Activated CD8-positive, alpha-beta T cell treated with anti-CD3 and anti-CD28 coated beads for 36 hours (primary cell): ENCODE data around the gene PSEN1. TPM values are rescaled to one million over a fixed set of nuclear protein-coding genes. Genes with fewer than 3 reads are reported as not detected.
"Not testable (repeated sequence)": the region's sequence is repeated elsewhere in the genome, so short reads cannot be mapped to it uniquely, and the experiment has no call there.

Experiments used
- ATAC-seq: fragments of 200-7000 bp; cut with Tn5 transposase; one replicate; pipeline ENCODE4 v1.10.0; 2021; ENCODE audit warnings: mild to moderate bottlenecking, moderate library complexity
- CTCF ChIA-PET: fragments of 350-600 bp; sonication (Branson Sonifier 250); formaldehyde crosslinking; loops from one replicate; lab custom pipeline; 2021; ENCODE audit warnings: antibody characterized with exemption; lab: Charles Lee
- POLR2A ChIA-PET: fragments of 350-600 bp; sonication (Branson Sonifier 250); formaldehyde crosslinking; loops from one replicate; lab custom pipeline; 2021; ENCODE audit warnings: antibody characterized with exemption; lab: Charles Lee
- DNase-seq: peaks from one replicate; pipeline ENCODE4 v3.0.0-alpha.2; 2020
- H3K27ac Mint-ChIP-seq: one replicate; pipeline ENCODE4 v1.8.0; 2021; ENCODE audit warnings: mild to moderate bottlenecking, mixed read lengths
- H3K27me3 Mint-ChIP-seq: one replicate; pipeline ENCODE4 v1.8.0; 2021; ENCODE audit warnings: mixed read lengths
- H3K36me3 Mint-ChIP-seq: one replicate; pipeline ENCODE4 v1.8.0; 2021; ENCODE audit warnings: low read depth, mixed read lengths
- H3K4me1 Mint-ChIP-seq: one replicate; pipeline ENCODE4 v1.8.0; 2021; ENCODE audit warnings: low read depth, mixed read lengths
- H3K4me3 Mint-ChIP-seq: one replicate; pipeline ENCODE4 v1.8.0; 2021; ENCODE audit warnings: mild to moderate bottlenecking, moderate library complexity, mixed read lengths
- H3K9me3 Mint-ChIP-seq: one replicate; pipeline ENCODE4 v1.8.0; 2021; ENCODE audit warnings: mixed read lengths
- CTCF ChIP-seq: fragments of 200-600 bp; IDR thresholded peaks from one replicate; pipeline ENCODE4 v1.8.0; 2022; ENCODE audit warnings: antibody characterized with exemption, mild to moderate bottlenecking
- intact Hi-C: fragments of 100-400 bp; cut with micrococcal nuclease; formaldehyde crosslinking; loops from one replicate; pipeline ENCODE4 v1.10.0; 2022
- total RNA-seq, 2 experiments: library from RNA; stranded (reverse); gene quantifications; one replicate each; pipeline ENCODE4 v1.2.3, GENCODE V29; 2021

Gene PSEN1
- total RNA-seq, 2 experiments from 2014 or later, result 23.1 to 23.2 TPM

- DNase-seq (no peak), ATAC-seq (no peak)
- Mint-ChIP-seq H3K9me3 (no peaks in the 10 kb centered on the region), H3K4me3 (no peak overlapping the region), H3K27ac (no peak overlapping the region), H3K27me3 (no peaks in the 10 kb centered on the region), H3K36me3 (peaks cover 17% of the 10 kb centered on the region), H3K4me1 (no peaks in the 10 kb centered on the region)
- intact Hi-C loops, result no loop called here
- ChIA-PET CTCF (no interaction called here), POLR2A (no interaction called here)
- TF ChIP-seq CTCF, result no peak
These were observed 52.2 kb downstream of the PSEN1 start for GRCh38 chr14:73188501-73188911.

GRCh38 chr14:73189651-73190050 lies 53.3 kb downstream of the PSEN1 start:
- intact Hi-C loops, result no loop called here
- ChIA-PET POLR2A (no interaction called here), CTCF (interaction anchor here (0.9 kb wide), 1 partner anchor 16 kb away, joined by 3 read pairs; no protein-coding TSS in a partner anchor)
- H3K9me3 Mint-ChIP-seq, result no peaks in the 10 kb centered on the region
- no peak overlapping the region for H3K27ac Mint-ChIP-seq
- peaks cover 21% of the 10 kb centered on the region for H3K36me3 Mint-ChIP-seq
- no peak overlapping the region for H3K4me3 Mint-ChIP-seq
- ATAC-seq, result no peak
- no peak for DNase-seq
- no peaks in the 10 kb centered on the region for H3K4me1 Mint-ChIP-seq
- no peaks in the 10 kb centered on the region for H3K27me3 Mint-ChIP-seq
- TF ChIP-seq CTCF, result no peak

- ATAC-seq (no peak), DNase-seq (no peak)
- no peaks in the 10 kb centered on the region for H3K4me1 Mint-ChIP-seq
- H3K36me3 Mint-ChIP-seq, result peaks cover 23% of the 10 kb centered on the region
- no peak overlapping the region for H3K4me3 Mint-ChIP-seq
- intact Hi-C loops, result no loop called here
- TF ChIP-seq CTCF, result no peak
- CTCF ChIA-PET, result interaction anchor here (1.0 to 1.1 kb wide), 2 partner anchors 41 to 316 kb away, joined by 3 read pairs; no protein-coding TSS in a partner anchor
- POLR2A ChIA-PET, result interaction anchor here (0.6 kb wide), 1 partner anchor 201 kb away, joined by 3 read pairs; no protein-coding TSS in a partner anchor
- H3K9me3 Mint-ChIP-seq, result no peaks in the 10 kb centered on the region
- no peak overlapping the region for H3K27ac Mint-ChIP-seq
- H3K27me3 Mint-ChIP-seq, result no peaks in the 10 kb centered on the region
These were observed 55.1 kb downstream of the PSEN1 start for GRCh38 chr14:73191441-73191840.

- H3K36me3 Mint-ChIP-seq, result peaks cover 22% of the 10 kb centered on the region
- H3K4me1 Mint-ChIP-seq, POLR2A ChIA-PET, H3K9me3 Mint-ChIP-seq, H3K27ac Mint-ChIP-seq, H3K27me3 Mint-ChIP-seq, DNase-seq, ATAC-seq, intact Hi-C loops, H3K4me3 Mint-ChIP-seq: not testable (repeated sequence)
- CTCF ChIA-PET, result interaction anchor here (0.6 to 1.5 kb wide), 4 partner anchors 17 to 488 kb away, joined by 3 to 5 read pairs (median 4); no protein-coding TSS in a partner anchor
These were observed 58.0 kb downstream of the PSEN1 start for GRCh38 chr14:73194306-73194705.

- ATAC-seq (no peak), DNase-seq (no peak)
- no peak overlapping the region for H3K4me3 Mint-ChIP-seq
- no peaks in the 10 kb centered on the region for H3K27me3 Mint-ChIP-seq
- POLR2A ChIA-PET, result no interaction called here
- H3K36me3 Mint-ChIP-seq, result peaks cover 28% of the 10 kb centered on the region
- no peaks in the 10 kb centered on the region for H3K4me1 Mint-ChIP-seq
- TF ChIP-seq CTCF, result no peak
- no peak overlapping the region for H3K27ac Mint-ChIP-seq
- intact Hi-C loops, result no loop called here
- H3K9me3 Mint-ChIP-seq, result no peaks in the 10 kb centered on the region
- CTCF ChIA-PET, result no interaction called here
These were observed 61.9 kb downstream of the PSEN1 start for GRCh38 chr14:73198253-73198652.
